HEK293T (cell line): ENCODE measurements around the gene RANBP6.
"Not testable (repeated sequence)": the region's sequence is repeated elsewhere in the genome, so short reads cannot be mapped to it uniquely, and the experiment has no call there.

Experiments
- CTCF ChIA-PET: fragments of 350-600 bp; formaldehyde crosslinking; extraction: SDS; loops from one replicate; lab custom pipeline; 2021; ENCODE audit warnings: antibody characterized with exemption, inconsistent platforms; lab: Yijun Ruan, JAX
- POLR2A ChIA-PET: fragments of 350-600 bp; formaldehyde crosslinking; extraction: SDS; loops from one replicate; lab custom pipeline; 2020; ENCODE audit warnings: antibody characterized with exemption, inconsistent platforms; lab: Yijun Ruan, JAX
- DNase-seq: peaks from one replicate; pipeline ENCODE4 v3.0.0; 2012; ENCODE audit warnings: mixed read lengths; ENCODE audit errors: extremely low spot score
- ARNT ChIP-seq: fragments of 450-650 bp; IDR thresholded peaks from 2 replicates; pipeline ENCODE4 v1.6.1; 2017; ENCODE audit warnings: mild to moderate bottlenecking
- BHLHE40 ChIP-seq: fragments of 450-650 bp; IDR thresholded peaks from 2 replicates; pipeline ENCODE4 v1.6.1; 2016; ENCODE audit warnings: mild to moderate bottlenecking, moderate library complexity, borderline replicate concordance
- CTBP1 ChIP-seq: fragments of 450-650 bp; IDR thresholded peaks from 2 replicates; pipeline ENCODE4 v1.6.1; 2016; ENCODE audit warnings: borderline replicate concordance
- ELF4 ChIP-seq: fragments of 450-650 bp; IDR thresholded peaks from 2 replicates; pipeline ENCODE4 v1.6.1; 2017; ENCODE audit warnings: antibody characterized with exemption
- FOXA1 ChIP-seq: fragments of 450-650 bp; IDR thresholded peaks from 2 replicates; pipeline ENCODE4 v1.6.1; 2016; ENCODE audit warnings: mild to moderate bottlenecking
- FOXK2 ChIP-seq: fragments of 450-650 bp; IDR thresholded peaks from 2 replicates; pipeline ENCODE4 v1.6.1; 2016; ENCODE audit warnings: mild to moderate bottlenecking
- FOXM1 ChIP-seq: fragments of 450-650 bp; IDR thresholded peaks from 2 replicates; pipeline ENCODE4 v1.6.1; 2017; ENCODE audit warnings: mild to moderate bottlenecking, borderline replicate concordance
- HDGF ChIP-seq: fragments of 450-650 bp; IDR thresholded peaks from 2 replicates; pipeline ENCODE4 v1.6.1; 2017; ENCODE audit warnings: antibody characterized with exemption, borderline replicate concordance
- L3MBTL2 ChIP-seq: fragments of 450-650 bp; conservative IDR thresholded peaks from 2 replicates; pipeline ENCODE4 v1.6.1; 2016; ENCODE audit warnings: mild to moderate bottlenecking
- LEF1 ChIP-seq: fragments of 450-650 bp; IDR thresholded peaks from 2 replicates; pipeline ENCODE4 v1.6.1; 2017; ENCODE audit warnings: mild to moderate bottlenecking, borderline replicate concordance
- NFRKB ChIP-seq: fragments of 450-650 bp; IDR thresholded peaks from 2 replicates; pipeline ENCODE4 v1.6.1; 2016; ENCODE audit warnings: mild to moderate bottlenecking, moderate library complexity
- SP1 ChIP-seq: fragments of 450-650 bp; IDR thresholded peaks from 2 replicates; pipeline ENCODE4 v1.6.1; 2017
- SUZ12 ChIP-seq: fragments of 450-650 bp; IDR thresholded peaks from 2 replicates; pipeline ENCODE4 v1.6.1; 2016; ENCODE audit warnings: mild to moderate bottlenecking
- TARDBP ChIP-seq: fragments of 450-650 bp; IDR thresholded peaks from 2 replicates; pipeline ENCODE4 v1.6.1; 2016
- ZNF384 ChIP-seq: fragments of 450-650 bp; IDR thresholded peaks from 2 replicates; pipeline ENCODE4 v1.6.1; 2016
- TF ChIP-seq, protein P1 (sequence below): fragments of 450-650 bp; IDR thresholded peaks from 2 replicates; pipeline ENCODE4 v1.6.1; 2016

RANBP6 gene

DNA sequence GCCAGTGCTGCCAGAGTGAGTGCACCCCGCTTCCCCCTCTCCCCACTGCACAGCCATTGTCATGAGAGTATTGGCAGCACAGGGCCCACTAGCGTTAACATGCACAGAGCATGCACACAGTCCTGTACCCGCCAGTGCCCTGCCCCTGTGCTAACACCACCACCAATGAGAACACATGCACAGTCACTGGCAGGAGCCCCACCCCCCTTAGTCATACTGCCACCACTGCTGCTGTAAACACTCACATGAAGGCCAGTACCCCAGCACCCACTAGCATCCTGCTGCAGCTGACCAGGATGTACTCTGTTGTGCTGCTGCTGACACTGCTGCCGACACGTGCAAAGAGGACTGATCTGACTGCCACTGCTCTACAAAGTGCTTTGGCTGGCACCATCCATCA lies 19.5 kb upstream of the RANBP6 start:
- TF ChIP-seq BHLHE40 (no peak), LEF1 (no peak), SUZ12 (no peak)
- no peak for DNase-seq
- ChIA-PET POLR2A (no interaction called here), CTCF (no interaction called here)

DNA sequence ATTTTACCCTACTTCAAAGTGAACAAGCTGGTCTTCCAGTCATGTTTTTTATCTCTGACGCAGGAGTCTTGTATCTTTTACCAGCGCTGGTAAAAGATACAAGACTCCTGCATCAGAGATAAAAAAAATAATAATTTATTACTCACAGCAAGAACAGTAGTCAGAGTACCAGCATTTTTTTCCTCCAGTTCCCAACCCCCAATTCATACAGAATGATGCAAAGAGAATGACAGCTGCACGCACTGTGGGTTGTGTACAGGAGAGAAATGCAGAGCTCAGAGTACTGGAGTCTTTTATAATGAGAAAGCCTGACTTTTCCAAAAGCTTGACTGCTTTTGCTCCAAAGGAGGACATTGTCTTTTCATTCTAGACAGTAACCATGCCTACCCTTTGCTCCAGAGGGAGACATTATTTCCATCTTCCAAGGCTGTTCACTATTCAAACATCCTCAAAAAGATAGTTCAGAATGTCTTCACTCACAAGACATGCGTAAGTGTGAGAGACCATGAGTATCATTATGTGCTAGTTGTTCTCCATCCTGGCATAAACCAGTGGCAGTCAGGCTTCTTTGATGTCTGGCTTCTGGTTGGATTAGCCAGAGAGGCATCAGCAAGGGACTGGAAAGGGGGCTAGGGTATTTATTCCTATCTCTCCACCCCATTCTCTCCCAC lies 14.3 kb upstream of the RANBP6 start:
- no peak for TF ChIP-seq TARDBP
- CTCF ChIA-PET: interaction anchor here (0.6 to 0.7 kb wide), 3 partner anchors 15 to 746 kb away, joined by 3 to 4 read pairs (median 3); no protein-coding TSS in a partner anchor
- POLR2A ChIA-PET: interaction anchor here (1.2 kb wide), 1 partner anchor 14 kb away, joined by 5 read pairs; the partner anchor contains the start of gene RANBP6
- no peak for DNase-seq

DNA sequence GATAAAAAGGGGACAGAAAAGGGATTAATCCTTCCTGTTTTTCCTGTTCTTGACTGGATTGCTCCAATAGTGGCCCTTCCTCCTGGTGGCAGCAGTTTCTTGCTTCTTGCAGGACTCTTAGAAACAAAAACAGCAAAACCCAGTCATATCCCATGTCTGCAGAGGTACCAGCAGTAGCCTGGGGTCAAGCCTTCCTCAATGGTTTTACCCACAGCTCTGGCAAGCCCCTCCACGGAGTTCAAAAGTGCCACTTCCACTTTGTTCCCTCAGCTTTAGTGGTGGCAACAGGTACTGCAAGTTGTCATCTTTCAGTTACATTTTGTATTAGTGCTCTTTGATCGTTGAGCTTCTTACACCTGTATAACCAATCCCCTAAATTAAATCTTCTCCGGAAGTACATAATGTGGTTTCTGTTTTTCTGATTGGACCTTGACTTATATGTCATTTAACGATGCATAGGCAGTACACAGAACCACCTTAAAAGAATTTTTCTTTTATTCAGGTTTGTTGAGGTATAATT lies 8.7 kb upstream of the RANBP6 start:
- TF ChIP-seq CTBP1: no peak
- no peak for TF ChIP-seq LEF1
- TF ChIP-seq ARNT: no peak
- TF ChIP-seq HDGF: no peak
- no peak for TF ChIP-seq ELF4
- no peak for TF ChIP-seq FOXK2
- no peak for TF ChIP-seq TARDBP
- no peak for TF ChIP-seq FOXA1
- no peak for TF ChIP-seq SUZ12
- peak; percentile 34 for DNase-seq
- CTCF ChIA-PET: interaction anchor here (0.6 to 1.6 kb wide), 4 partner anchors 12 to 193 kb away, joined by 3 to 4 read pairs (median 4); no protein-coding TSS in a partner anchor
- POLR2A ChIA-PET: interaction anchor here (1.1 to 1.5 kb wide), 2 partner anchors 9 to 16 kb away, joined by 3 to 8 read pairs; partner anchors contain the start of gene RANBP6

DNA sequence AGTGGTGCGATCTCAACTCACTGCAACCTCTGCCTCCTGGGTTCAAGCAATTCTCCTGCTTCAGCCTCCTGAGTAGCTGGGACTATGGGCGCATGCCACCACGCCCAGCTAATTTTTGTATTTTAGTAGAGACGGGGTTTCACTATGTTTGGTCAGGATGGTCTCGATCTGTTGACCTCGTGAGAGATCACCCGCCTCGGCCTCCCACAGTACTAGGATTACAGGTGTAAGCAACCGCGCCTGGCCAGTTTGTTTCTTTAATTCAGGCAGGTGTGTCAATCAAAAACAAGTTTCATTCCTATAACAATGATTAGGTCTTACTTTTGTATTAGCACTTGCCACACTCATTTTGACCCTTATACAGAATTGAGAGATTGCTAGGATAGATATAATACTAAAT lies 1.6 kb upstream of the RANBP6 start:
- CTCF ChIA-PET: interaction anchor here (0.6 to 1.0 kb wide), 3 partner anchors 12 to 183 kb away, joined by 3 to 7 read pairs (median 3); no protein-coding TSS in a partner anchor
- POLR2A ChIA-PET: interaction anchor here (1.5 kb wide), 1 partner anchor 9 kb away, joined by 3 read pairs; a partner anchor contains a TSS
- not testable (repeated sequence) for DNase-seq

DNA sequence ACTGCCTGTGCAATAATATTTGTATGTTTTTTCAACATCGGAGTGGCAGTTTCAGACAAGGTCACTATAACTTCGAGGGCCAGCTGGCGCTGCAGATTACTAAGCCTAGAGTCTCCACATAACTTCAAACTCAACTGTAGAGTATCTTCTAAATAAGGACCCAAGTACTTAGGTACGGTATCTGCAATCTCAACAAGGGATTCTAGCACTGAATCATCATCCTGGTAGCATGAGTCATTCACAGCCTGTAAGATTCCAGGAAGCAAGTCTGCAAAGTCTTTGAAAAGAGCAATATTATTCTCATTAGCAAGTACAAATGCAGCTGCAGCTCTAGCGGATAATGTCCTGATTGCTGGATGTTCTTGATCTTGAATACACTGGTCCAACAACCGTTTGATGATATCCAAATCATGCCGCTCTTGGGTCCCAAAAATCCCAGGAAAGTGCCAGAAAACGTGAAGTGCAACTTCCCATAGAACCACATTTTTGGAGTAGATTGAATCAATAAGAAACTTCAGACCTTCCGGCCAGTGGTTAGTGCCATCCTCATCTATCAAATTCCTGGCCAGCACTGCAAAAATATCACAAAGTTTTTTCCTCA lies 654 bp downstream of the RANBP6 start:
- ChIA-PET CTCF (interaction anchor here (0.5 kb wide), 1 partner anchor 74 kb away, joined by 4 read pairs; no protein-coding TSS in a partner anchor), POLR2A (interaction anchor here (0.8 to 1.2 kb wide), 7 partner anchors 8 to 135 kb away, joined by 3 to 8 read pairs (median 4); no protein-coding TSS in a partner anchor)
- no peak for DNase-seq
- TF ChIP-seq ZNF384 (no peak), ARNT (no peak), FOXA1 (no peak), FOXM1 (no peak), SP1 (no peak), FOXK2 (no peak), TARDBP (no peak), SUZ12 (no peak), CTBP1 (no peak), NFRKB (no peak)
- TF ChIP-seq, protein P1, sequence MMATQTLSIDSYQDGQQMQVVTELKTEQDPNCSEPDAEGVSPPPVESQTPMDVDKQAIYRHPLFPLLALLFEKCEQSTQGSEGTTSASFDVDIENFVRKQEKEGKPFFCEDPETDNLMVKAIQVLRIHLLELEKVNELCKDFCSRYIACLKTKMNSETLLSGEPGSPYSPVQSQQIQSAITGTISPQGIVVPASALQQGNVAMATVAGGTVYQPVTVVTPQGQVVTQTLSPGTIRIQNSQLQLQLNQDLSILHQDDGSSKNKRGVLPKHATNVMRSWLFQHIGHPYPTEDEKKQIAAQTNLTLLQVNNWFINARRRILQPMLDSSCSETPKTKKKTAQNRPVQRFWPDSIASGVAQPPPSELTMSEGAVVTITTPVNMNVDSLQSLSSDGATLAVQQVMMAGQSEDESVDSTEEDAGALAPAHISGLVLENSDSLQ: no peak

DNA sequence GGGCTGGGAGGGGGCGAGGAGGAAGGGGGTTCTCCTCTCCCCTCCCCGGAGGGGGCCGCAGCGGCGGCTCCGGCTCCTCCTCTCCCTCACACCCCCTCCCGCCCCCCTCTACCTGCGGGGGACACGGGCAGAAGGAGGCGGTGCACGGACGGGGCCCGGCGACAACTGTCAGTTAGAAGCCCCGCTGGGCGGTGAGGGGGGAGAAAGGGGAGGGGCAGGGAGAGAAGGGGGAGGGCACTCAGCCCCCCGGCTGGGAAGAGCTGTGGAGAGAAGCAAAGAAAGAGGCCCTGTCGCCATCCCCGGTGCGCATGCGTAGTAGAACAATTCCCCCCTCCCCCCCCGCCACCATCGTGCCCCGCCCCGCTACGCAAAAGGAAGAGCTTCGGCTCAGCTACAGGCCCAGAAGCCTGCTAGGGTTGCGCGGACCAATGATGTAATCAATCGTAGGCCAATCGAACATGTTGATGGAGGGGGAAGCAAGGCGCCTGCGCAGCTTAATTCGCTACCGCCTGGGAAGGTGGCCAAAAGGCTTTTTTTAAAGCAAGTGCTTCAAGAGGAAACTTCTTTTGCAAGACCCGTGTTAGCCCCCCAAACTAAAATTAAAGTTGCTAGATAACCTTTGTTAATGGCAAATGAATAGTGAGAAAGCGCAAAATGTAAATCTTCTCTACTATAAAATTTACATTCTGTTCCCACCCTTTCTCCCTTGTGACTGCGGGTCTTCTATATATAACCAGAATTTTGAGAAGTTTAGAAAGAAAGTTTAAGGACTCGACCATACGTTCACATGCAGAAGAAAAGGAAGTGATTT lies 7.0 kb downstream of the RANBP6 start:
- ChIA-PET CTCF (no interaction called here), POLR2A (interaction anchor here (0.8 to 1.5 kb wide), 8 partner anchors 8 to 674 kb away, joined by 3 to 4 read pairs (median 3); partner anchors contain the start of gene RANBP6)
- TF ChIP-seq FOXK2 (no peak), FOXM1 (peak; percentile 44; the same call in 1 of the 2 replicates), SUZ12 (no peak), TARDBP (no peak)
- TF ChIP-seq, protein P1: 0 out of 2 replicates have a peak, but pooled peaks have one; percentile 30

DNA sequence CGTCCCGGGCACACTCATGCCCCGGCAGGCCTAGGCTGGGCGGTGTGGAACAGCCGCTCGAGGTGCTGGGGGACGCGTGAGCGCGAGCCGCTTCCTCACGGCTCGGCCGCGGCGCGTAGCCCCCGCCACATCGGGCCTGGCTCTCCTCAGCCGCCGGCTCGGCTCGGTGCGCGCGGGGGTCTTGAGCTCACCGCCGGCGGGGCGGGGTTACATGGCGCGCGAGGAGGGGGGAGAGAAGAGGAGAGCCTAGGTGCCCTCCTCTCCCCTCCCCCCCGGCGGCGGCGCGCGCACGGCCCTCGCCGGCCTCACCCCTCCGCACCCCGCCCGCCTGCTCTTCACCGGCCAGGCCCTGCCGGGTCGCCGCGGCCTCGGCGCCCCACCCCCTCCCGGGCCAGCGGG lies 7.7 kb downstream of the RANBP6 start:
- DNase-seq: peak; percentile 53
- ChIA-PET POLR2A (interaction anchor here (0.8 to 1.5 kb wide), 8 partner anchors 8 to 674 kb away, joined by 3 to 4 read pairs (median 3); partner anchors contain the start of gene RANBP6), CTCF (no interaction called here)
- TF ChIP-seq NFRKB (no peak), ZNF384 (no peak), FOXA1 (no peak), HDGF (no peak), BHLHE40 (no peak), SUZ12 (no peak), FOXM1 (no peak), FOXK2 (no peak), TARDBP (no peak), L3MBTL2 (no peak), ELF4 (no peak), LEF1 (no peak), CTBP1 (no peak), ARNT (no peak)
- TF ChIP-seq, protein P1: no peak

More for the DNA sequence above, 7.0 kb downstream of the RANBP6 start:
- peak; percentile 81 for DNase-seq
